DND-41 (cell line): ENCODE data around the gene ADAP2.

Source experiments
- CTCF ChIP-seq: IDR thresholded peaks from 2 replicates; pipeline ENCODE4 v1.5.1; 2012; ENCODE audit warnings: borderline replicate concordance, low read length, moderate library complexity, mild to moderate bottlenecking; ENCODE audit not compliant: poor library complexity, severe bottlenecking; ENCODE audit errors: extremely low read depth
- EZH2 ChIP-seq: IDR thresholded peaks from 3 replicates; pipeline ENCODE4 v1.6.1; 2012; ENCODE audit warnings: borderline replicate concordance, low read depth, mild to moderate bottlenecking, moderate library complexity, low read length, inconsistent platforms; ENCODE audit not compliant: severe bottlenecking

GRCh38 chr17:31007695-31008373 lies 86.1 kb downstream of the ADAP2 start:
- no peak for TF ChIP-seq CTCF
- no peak for TF ChIP-seq EZH2
